ENCODE results near the gene TMEM132A. TPM values are rescaled to one million over a fixed set of nuclear protein-coding genes. Genes with fewer than 3 reads are reported as not detected.

The TMEM132A gene
- total RNA-seq, 1 experiment from 2014 or later: 154 TPM

GRCh38 chr11:60930394-60930793, 6.1 kb downstream of the TMEM132A start:
- DNase-seq (ENCODE audit: low read depth, low spot score): no peak
- TF ChIP-seq REST (IDR thresholded peaks at IDR 0.05; ENCODE audit: insufficient read depth in 1 of 2, low read depth in 2 of 2, low read length in 1 of 2) (no peak), POLR2AphosphoS5 (IDR thresholded peaks at IDR 0.05; ENCODE audit: low read depth, low read length) (no peak), CTCF (IDR thresholded peaks at IDR 0.05) (no peak), SIN3A (IDR thresholded peaks at IDR 0.05; ENCODE audit: borderline replicate concordance, insufficient read depth, low read depth, low read length) (no peak), TCF7L2 (IDR thresholded peaks at IDR 0.05; ENCODE audit: low read depth, low read length) (no peak)
- Histone ChIP-seq H3K4me3 (ENCODE audit: low read depth in 2 of 2, low read length in 2 of 2) (no peak overlapping the region), H3K27me3 (ENCODE audit: control insufficient read depth, insufficient read depth, low read length) (no peaks in the 10 kb centered on the region), H3K9me3 (ENCODE audit: control insufficient read depth, insufficient read depth, low read depth, low read length) (no peaks in the 10 kb centered on the region), H3K27ac (ENCODE audit: low read length) (no peak overlapping the region), H3K4me1 (ENCODE audit: control insufficient read depth, insufficient read depth, low read length) (peaks cover 6% of the 10 kb centered on the region), H3K36me3 (ENCODE audit: control insufficient read depth, insufficient read depth, low read length) (no peaks in the 10 kb centered on the region; the same call in 1 of the 2 replicates)
- intact Hi-C loops (cut with micrococcal nuclease; ENCODE audit: unreplicated experiment): no loop called here
- CTCF ChIA-PET: no interaction called here
- no TSS peak for BruUV-seq (replicated peaks)
- POLR2A ChIA-PET: no interaction called here
- no peak for ATAC-seq
- in situ Hi-C loops (cut with HindIII; ENCODE audit: low pct_unique_long_range_greater_than_20kb, low sequenced_read_pairs): no loop called here

- Histone ChIP-seq H3K4me3 (ENCODE audit: low read depth in 2 of 2, low read length in 2 of 2) (no peak overlapping the region), H3K27ac (ENCODE audit: low read length) (no peak overlapping the region), H3K4me1 (ENCODE audit: control insufficient read depth, insufficient read depth, low read length) (no peaks in the 10 kb centered on the region), H3K9me3 (ENCODE audit: control insufficient read depth, insufficient read depth, low read depth, low read length) (no peaks in the 10 kb centered on the region), H3K27me3 (ENCODE audit: control insufficient read depth, insufficient read depth, low read length) (no peaks in the 10 kb centered on the region), H3K36me3 (ENCODE audit: control insufficient read depth, insufficient read depth, low read length) (no peaks in the 10 kb centered on the region; the same call in 1 of the 2 replicates)
- POLR2A ChIA-PET: no interaction called here
- CTCF ChIA-PET: interaction anchor here (0.5 kb wide), 1 partner anchor 11 kb away, joined by 3 read pairs; no protein-coding TSS in a partner anchor
- intact Hi-C loops (cut with micrococcal nuclease; ENCODE audit: unreplicated experiment) (no loop called here), in situ Hi-C loops (cut with HindIII; ENCODE audit: low pct_unique_long_range_greater_than_20kb, low sequenced_read_pairs) (no loop called here)
- DNase-seq (ENCODE audit: low read depth, low spot score): no peak
- TF ChIP-seq SIN3A (IDR thresholded peaks at IDR 0.05; ENCODE audit: borderline replicate concordance, insufficient read depth, low read depth, low read length) (no peak), REST (IDR thresholded peaks at IDR 0.05; ENCODE audit: insufficient read depth in 1 of 2, low read depth in 2 of 2, low read length in 1 of 2) (no peak), TCF7L2 (IDR thresholded peaks at IDR 0.05; ENCODE audit: low read depth, low read length) (no peak), POLR2AphosphoS5 (IDR thresholded peaks at IDR 0.05; ENCODE audit: low read depth, low read length) (no peak), CTCF (IDR thresholded peaks at IDR 0.05) (no peak)
- no TSS peak for BruUV-seq (replicated peaks)
- no peak for ATAC-seq
Observed at GRCh38 chr11:60931917-60932316, 7.7 kb downstream of the TMEM132A start.

Data from Panc1 (cell line).